Heart right ventricle (tissue), 16 donors: ENCODE data around the gene SPATA3. TPM values are rescaled to one million over a fixed set of nuclear protein-coding genes. Genes with fewer than 3 reads are reported as not detected.
A peak's percentile ranks its signal among the peaks of the same experiment; 100 is the strongest.

Experiments used
- ATAC-seq, 8 donors: fragments of 200-7000 bp; cut with Tn5 transposase; one replicate each; pipeline ENCODE4 v1.9.1; 2020; ENCODE audit warnings: mild to moderate bottlenecking in 8 of 8, moderate library complexity in 8 of 8, moderate number of reproducible peaks in 1 of 8
- DNase-seq, 2 donors: peaks; one replicate each; pipeline ENCODE4 v3.0.0-alpha.2; 2020
- H3K27ac ChIP-seq, 10 donors: fragments of 200-600 bp; sonication (generic) in 2 of 10; one replicate each; pipeline versions ENCODE4 v1.5.0 to v1.8.0; 2020 to 2022; ENCODE audit warnings: mild to moderate bottlenecking in 3 of 10
- H3K27me3 ChIP-seq, 7 donors: fragments of 200-600 bp; one replicate each; pipeline ENCODE4 v1.8.0; 2021 to 2022; ENCODE audit warnings: mild to moderate bottlenecking in 2 of 7
- H3K36me3 ChIP-seq, 9 donors: fragments of 200-600 bp; sonication (generic) in 1 of 9; one replicate each; pipeline versions ENCODE4 v1.5.0 to v1.8.0; 2020 to 2022; ENCODE audit warnings: mild to moderate bottlenecking in 2 of 9
- H3K4me1 ChIP-seq, 9 donors: fragments of 200-600 bp; sonication (generic) in 1 of 9; one replicate each; pipeline versions ENCODE4 v1.5.0 to v1.8.0; 2020 to 2022; ENCODE audit warnings: mild to moderate bottlenecking in 4 of 9
- H3K4me3 ChIP-seq, 10 donors: fragments of 200-600 bp; sonication (generic) in 2 of 10; one replicate each; pipeline versions ENCODE4 v1.5.0 to v1.8.0; 2020 to 2022; ENCODE audit warnings: mild to moderate bottlenecking in 7 of 10, moderate library complexity in 2 of 10
- H3K9me3 ChIP-seq, 11 donors: fragments of 200-600 bp in 10 of 11; sonication (generic) in 2 of 11; one replicate each; pipeline versions ENCODE4 v1.5.0 to v1.8.0; 2013 to 2022; ENCODE audit warnings: mild to moderate bottlenecking in 2 of 11, control low read depth in 1 of 11, moderate library complexity in 1 of 11
- CTCF ChIP-seq, 9 donors: fragments of 200-600 bp; sonication (generic) in 2 of 9; IDR thresholded peaks; one replicate each; pipeline versions ENCODE4 v1.5.0 to v1.8.0; 2021 to 2022; ENCODE audit warnings: antibody characterized with exemption in 9 of 9, mild to moderate bottlenecking in 5 of 9, moderate library complexity in 1 of 9
- WGBS, 2 donors: extraction: QIAGEN DNeasy Blood & Tissue Kit; methylation state at CpG; one replicate each; pipeline ENCODE4 v1.1.7; 2013; ENCODE audit warnings: inconsistent platforms in 1 of 2; 5-methylcytosine and 5-hydroxymethylcytosine counted together
- intact Hi-C, 10 donors: fragments of 100-400 bp; cut with DNase I; formaldehyde crosslinking; loops; one replicate each; pipeline versions ENCODE4 v1.11.1 to v1.14.2; 2022
- polyA plus RNA-seq, 2 donors: library from polyadenylated mRNA; stranded (reverse); fragments of 200-250 nt; gene quantifications; one replicate each; pipeline ENCODE4 v1.2.3, GENCODE V29; 2013
- total RNA-seq, 10 donors: library from RNA; stranded (reverse); fragmentation: NEBNext Ultra II Directional in 3 of 10; extraction: Animal tissue kit (Norgen Biotek cat#: 25700) in 3 of 10; gene quantifications; one replicate each; pipeline versions ENCODE4 v1.2.1 to v1.2.4, GENCODE V29; 2021 to 2023
- donor health status: Arrhythmogenic right ventricular cardiomyopathy.
- donor health status: ischemic (EF 13 %, LVEDD 7.1; RV severe dilation, severe dysfunction).
- donor health status: healthy with polysubstance abuse.
- donor health status: DM: no; HTN: yes; CAD: no.
- donor health status: DM: no; HTN: no; CAD: no.
- donor health status: ischemic (EF 25% LVEDD 6.9; RV normal size, moderate dysfunction).
- donor health status: ischemic (EF 25% LVEDD 5.7; RV mildly dilated, moderate dysfunction).
- donor health status: healthy.
- donor health status: DM: yes; HTN: yes; CAD: no.
- donor health status: Ischemic cardiomyopathy.
- donor health status: ischemic (EF 35%, LVEDD 5.7; RV mildly dilated, moderate dysfunction).
- donor health status: nonischemic (EF 11% LVEDD 7.7; RV severe dilation, severe dysfunction).
- donor health status: DM: yes; HTN: yes; CAD: no.
- donor health status: PGD.
- donor health status: ischemic (EF 29% LVEDD 5.4; RV normal size, mild dysfunction).
- donor health status: nonischemic (EF 23%, LVEDD 6.1; RV moderate dilation, normal function).

SPATA3 gene
- total and polyA plus RNA-seq, 12 donors: not detected

GRCh38 chr2:230949966-230950873 lies 45.7 kb upstream of the SPATA3 start:
- no peak for TF ChIP-seq CTCF (IDR thresholded peaks at IDR 0.05)
- H3K9me3 ChIP-seq: peaks cover 0 to 5% (median 0%) of the 10 kb centered on the region in 11 donors
- no peaks in the 10 kb centered on the region for H3K36me3 ChIP-seq
- no peak for ATAC-seq
- H3K27me3 ChIP-seq: no peaks in the 10 kb centered on the region
- no peak overlapping the region for H3K4me3 ChIP-seq
- no peak for DNase-seq
- 82 to 91% methylated on average over 20 of the region's 20 CpGs for WGBS, 2 donors
- H3K27ac ChIP-seq: no peak overlapping the region
- intact Hi-C loops: no loop called here
- no peaks in the 10 kb centered on the region for H3K4me1 ChIP-seq

- ATAC-seq: no peak
- Histone ChIP-seq H3K4me1 (no peaks in the 10 kb centered on the region), H3K27me3 (peaks cover 0 to 6% (median 3%) of the 10 kb centered on the region in 7 donors), H3K36me3 (no peaks in the 10 kb centered on the region), H3K9me3 (peaks cover 0 to 5% (median 0%) of the 10 kb centered on the region in 11 donors), H3K4me3 (no peak overlapping the region), H3K27ac (no peak overlapping the region)
- intact Hi-C loops: no loop called here
- DNase-seq: no peak
- WGBS, 2 donors: 92 to 93% methylated on average over 10 of the region's 10 CpGs
- no peak for TF ChIP-seq CTCF (IDR thresholded peaks at IDR 0.05)
Measured at GRCh38 chr2:230950874-230951339, 45.0 kb upstream of the SPATA3 start.

- Histone ChIP-seq H3K4me3 (no peak overlapping the region), H3K36me3 (no peaks in the 10 kb centered on the region), H3K27me3 (peaks cover 0 to 11% (median 7%) of the 10 kb centered on the region in 7 donors), H3K27ac (no peak overlapping the region), H3K4me1 (no peaks in the 10 kb centered on the region), H3K9me3 (peaks cover 0 to 5% (median 0%) of the 10 kb centered on the region in 11 donors)
- 79 to 96% methylated on average over 2 of the region's 2 CpGs for WGBS, 2 donors
- peak in 1 of 8 donors; percentile 51 for ATAC-seq
- intact Hi-C loops: no loop called here
- TF ChIP-seq CTCF (IDR thresholded peaks at IDR 0.05): no peak
- DNase-seq: no peak
Measured at GRCh38 chr2:230951396-230951795, 44.5 kb upstream of the SPATA3 start.

- Histone ChIP-seq H3K4me3 (no peak overlapping the region), H3K27me3 (peaks cover 0 to 20% (median 16%) of the 10 kb centered on the region in 7 donors), H3K9me3 (peaks cover 0 to 5% (median 0%) of the 10 kb centered on the region in 11 donors), H3K4me1 (peaks cover 0 to 6% (median 1%) of the 10 kb centered on the region in 9 donors), H3K36me3 (no peaks in the 10 kb centered on the region), H3K27ac (no peak overlapping the region)
- TF ChIP-seq CTCF (IDR thresholded peaks at IDR 0.05): no peak
- DNase-seq: no peak
- 91% methylated on average over 10 of the region's 10 CpGs for WGBS, 2 donors
- no peak for ATAC-seq
- intact Hi-C loops: no loop called here
Measured at GRCh38 chr2:230952226-230952956, 43.5 kb upstream of the SPATA3 start.
